HEK293 (cell line): ENCODE measurements around the gene UBIAD1.

Experiments used
- CTCF ChIA-PET: fragments of 350-600 bp; formaldehyde crosslinking; extraction: SDS; loops from one replicate; lab custom pipeline; 2021; ENCODE audit warnings: antibody characterized with exemption; lab: Yijun Ruan, JAX
- POLR2A ChIA-PET: fragments of 300-600 bp; formaldehyde crosslinking; extraction: SDS; loops from one replicate; lab custom pipeline; 2020; ENCODE audit warnings: antibody characterized with exemption, inconsistent platforms; lab: Yijun Ruan, JAX
- H3K27ac ChIP-seq: fragments of 200-500 bp; sonication (Bioruptor generic); 2 replicates; pipeline ENCODE4 v1.5.1; 2014; ENCODE audit warnings: low read depth, low read length, control low read depth, inconsistent platforms; ENCODE audit errors: extremely low read depth
- H3K36me3 ChIP-seq, 2 experiments: fragments of 200-500 bp in 1 of 2; sonication (Bioruptor generic) in 1 of 2; 1 replicate in 1 of 2; 2 replicates in 1 of 2; pipeline ENCODE4 v1.5.1; 2014 to 2017; ENCODE audit warnings: inconsistent platforms in 2 of 2, low read length in 2 of 2; ENCODE audit not compliant: control insufficient read depth in 2 of 2, insufficient read depth in 1 of 2
- H3K4me1 ChIP-seq: fragments of 200-500 bp; sonication (Bioruptor generic); 2 replicates; pipeline ENCODE4 v1.5.1; 2014; ENCODE audit warnings: mild to moderate bottlenecking, low read length, inconsistent platforms; ENCODE audit not compliant: control insufficient read depth, insufficient read depth
- H3K4me3 ChIP-seq: 2 replicates; pipeline ENCODE4 v1.5.1; 2011; ENCODE audit warnings: low read depth, mild to moderate bottlenecking, control low read depth, low read length, moderate library complexity
- H3K9me3 ChIP-seq: fragments of 200-500 bp; sonication (Bioruptor generic); 2 replicates; pipeline ENCODE4 v1.5.1; 2014; ENCODE audit warnings: low read depth, low read length, inconsistent platforms; ENCODE audit not compliant: control insufficient read depth, insufficient read depth
- INSM2 ChIP-seq: fragments of 450-650 bp; formaldehyde crosslinking; IDR thresholded peaks from 2 replicates; pipeline ENCODE4 v1.5.1; 2016; ENCODE audit warnings: missing biosample characterization, missing genetic modification characterization
- OSR2 ChIP-seq: fragments of 450-650 bp; formaldehyde crosslinking; IDR thresholded peaks from 2 replicates; pipeline ENCODE4 v1.5.1; 2016; ENCODE audit warnings: missing biosample characterization, missing genetic modification characterization
- OVOL3 ChIP-seq: fragments of 450-650 bp; formaldehyde crosslinking; IDR thresholded peaks from 2 replicates; pipeline ENCODE4 v1.5.1; 2016; ENCODE audit warnings: missing biosample characterization, missing genetic modification characterization
- PBX3 ChIP-seq: sonication (generic); formaldehyde crosslinking; IDR thresholded peaks from 2 replicates; pipeline ENCODE4 v1.8.1; 2022; ENCODE audit warnings: mild to moderate bottlenecking, moderate library complexity, missing genetic modification reagents
- PRDM6 ChIP-seq: fragments of 450-650 bp; formaldehyde crosslinking; IDR thresholded peaks from 2 replicates; pipeline ENCODE4 v1.5.1; 2017; ENCODE audit warnings: missing biosample characterization, missing genetic modification characterization
- SCRT2 ChIP-seq: fragments of 450-650 bp; formaldehyde crosslinking; IDR thresholded peaks from 2 replicates; pipeline ENCODE4 v1.5.1; 2016; ENCODE audit warnings: missing biosample characterization, missing genetic modification characterization
- ZBTB1 ChIP-seq: fragments of 450-650 bp; formaldehyde crosslinking; IDR thresholded peaks from 2 replicates; pipeline ENCODE4 v1.5.1; 2016; ENCODE audit warnings: missing biosample characterization, missing genetic modification characterization
- ZBTB7A ChIP-seq: fragments of 450-650 bp; formaldehyde crosslinking; IDR thresholded peaks from 2 replicates; pipeline ENCODE4 v1.5.1; 2016; ENCODE audit warnings: low read depth, missing biosample characterization, missing genetic modification characterization
- ZNF114 ChIP-seq: fragments of 450-650 bp; formaldehyde crosslinking; IDR thresholded peaks from 2 replicates; pipeline ENCODE4 v1.5.0; 2017; ENCODE audit warnings: missing biosample characterization, missing genetic modification characterization
- ZNF16 ChIP-seq: fragments of 450-650 bp; formaldehyde crosslinking; IDR thresholded peaks from 2 replicates; pipeline ENCODE4 v1.5.1; 2016; ENCODE audit warnings: low read depth, missing biosample characterization, missing genetic modification characterization
- ZNF18 ChIP-seq: fragments of 450-650 bp; formaldehyde crosslinking; IDR thresholded peaks from 2 replicates; pipeline ENCODE4 v1.5.1; 2016; ENCODE audit warnings: missing biosample characterization, missing genetic modification characterization
- ZNF280D ChIP-seq: fragments of 450-650 bp; formaldehyde crosslinking; IDR thresholded peaks from 2 replicates; pipeline ENCODE4 v1.5.1; 2016; ENCODE audit warnings: missing biosample characterization, missing genetic modification characterization
- ZNF530 ChIP-seq: fragments of 450-650 bp; formaldehyde crosslinking; IDR thresholded peaks from 2 replicates; pipeline ENCODE4 v1.5.1; 2016; ENCODE audit warnings: low read depth, missing biosample characterization, missing genetic modification characterization
- ZNF549 ChIP-seq: fragments of 450-650 bp; IDR thresholded peaks from 2 replicates; pipeline ENCODE4 v1.5.1; 2018; ENCODE audit warnings: missing biosample characterization, missing genetic modification characterization, mild to moderate bottlenecking, inconsistent platforms, moderate library complexity
- ZNF626 ChIP-seq: fragments of 450-650 bp; sonication (Bioruptor Pico); formaldehyde crosslinking; IDR thresholded peaks from 2 replicates; pipeline ENCODE4 v1.5.1; 2018; ENCODE audit warnings: missing biosample characterization, missing genetic modification characterization, inconsistent platforms
- ZNF654 ChIP-seq: fragments of 450-650 bp; formaldehyde crosslinking; IDR thresholded peaks from 2 replicates; pipeline ENCODE4 v1.5.1; 2016; ENCODE audit warnings: low read depth, missing biosample characterization, missing genetic modification characterization
- ZNF704 ChIP-seq: fragments of 450-650 bp; formaldehyde crosslinking; IDR thresholded peaks from 2 replicates; pipeline ENCODE4 v1.5.1; 2016; ENCODE audit warnings: missing biosample characterization, missing genetic modification characterization
- ZNF837 ChIP-seq: fragments of 450-650 bp; formaldehyde crosslinking; IDR thresholded peaks from 2 replicates; pipeline ENCODE4 v1.5.1; 2016; ENCODE audit warnings: missing biosample characterization, missing genetic modification characterization
- ZSCAN5A ChIP-seq: fragments of 450-650 bp; formaldehyde crosslinking; IDR thresholded peaks from 2 replicates; pipeline ENCODE4 v1.5.1; 2016; ENCODE audit warnings: missing biosample characterization, missing genetic modification characterization

The UBIAD1 gene

GRCh38 chr1:11256299-11256698, 16.7 kb upstream of the UBIAD1 start:
- POLR2A ChIA-PET = no interaction called here
- Histone ChIP-seq H3K4me3 (no peak overlapping the region), H3K27ac (no peak overlapping the region), H3K36me3 (peaks cover 50 to 88% of the 10 kb centered on the region in 2 experiments), H3K4me1 (no peaks in the 10 kb centered on the region), H3K9me3 (no peaks in the 10 kb centered on the region)
- CTCF ChIA-PET = interaction anchor here (1.2 to 2.8 kb wide), 2 partner anchors 14 to 16 kb away, joined by 4 to 10 read pairs; no protein-coding TSS in a partner anchor
- TF ChIP-seq OSR2 (tag by site-specific recombination) = no peak
- no peak for TF ChIP-seq ZNF654 (tag by site-specific recombination)
- TF ChIP-seq ZNF18 = no peak
- no peak for TF ChIP-seq ZBTB7A (tag by site-specific recombination)
- TF ChIP-seq ZNF280D = no peak
- no peak for TF ChIP-seq ZNF704 (tag by site-specific recombination)
- TF ChIP-seq ZSCAN5A = no peak
- TF ChIP-seq OVOL3 = no peak
- TF ChIP-seq ZBTB1 (tag by site-specific recombination) = no peak
- TF ChIP-seq SCRT2 (tag by site-specific recombination) = no peak
- no peak for TF ChIP-seq ZNF549
- no peak for TF ChIP-seq ZNF16 (tag by site-specific recombination)
- no peak for TF ChIP-seq ZNF530 (tag by site-specific recombination)
- no peak for TF ChIP-seq ZNF837 (tag by site-specific recombination)
- no peak for TF ChIP-seq ZNF626 (tag by site-specific recombination)
- TF ChIP-seq PBX3 (CRISPR knock-in tag) = no peak
- no peak for TF ChIP-seq ZNF114 (tag by site-specific recombination)
- no peak for TF ChIP-seq INSM2
- TF ChIP-seq PRDM6 (tag by site-specific recombination) = no peak
